ENCODE results near the gene FXYD3.

FXYD3 gene

DNA sequence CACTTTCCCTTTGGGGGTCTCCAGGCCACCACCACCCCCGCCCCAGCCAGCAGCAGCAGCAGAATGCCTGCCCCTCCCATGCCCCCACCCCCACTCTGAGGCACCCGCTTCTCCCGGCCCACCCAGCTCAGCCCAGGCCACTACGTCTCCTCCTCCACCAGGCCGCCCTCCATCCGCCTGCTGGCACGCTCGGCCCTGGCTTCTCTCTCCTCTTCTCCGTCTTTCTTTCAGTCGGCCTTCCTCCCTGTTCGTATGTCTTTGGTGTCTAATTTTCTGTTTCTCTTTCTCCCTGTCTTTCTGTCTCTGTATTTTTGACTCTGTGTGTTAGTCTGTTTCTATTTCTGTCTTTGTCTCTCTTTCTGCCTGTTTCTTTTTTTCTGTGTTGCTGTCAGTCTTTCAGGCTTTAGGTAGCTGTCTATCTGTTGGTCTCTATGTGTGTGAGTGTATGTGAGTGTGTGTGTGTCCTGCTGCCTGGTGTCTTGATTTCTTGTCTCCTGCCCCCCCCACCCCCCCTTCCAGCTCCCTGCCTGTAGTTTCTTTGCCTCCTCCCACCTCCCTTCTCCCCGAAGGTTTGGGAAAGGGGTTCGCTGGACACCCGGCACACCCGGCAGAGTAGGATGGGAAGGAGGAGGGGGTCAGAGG, 19.1 kb downstream of the FXYD3 start, which contains the start of gene LGI4:
TSS of gene LGI4 (minus strand) at position 459 of the 642 bp plus-strand sequence. CDS start at position 80, 379 bp downstream.
- H3K9me3 Mint-ChIP-seq, result peaks cover 5% of the 10 kb centered on the region
- no peaks in the 10 kb centered on the region for H3K36me3 Mint-ChIP-seq (ENCODE audit: low read depth)
- H3K27me3 Mint-ChIP-seq, result no peaks in the 10 kb centered on the region
- peak within 1 kb of the TSS; percentile 81 for H3K27ac Mint-ChIP-seq
- peaks cover 4% of the 10 kb centered on the region for H3K4me1 Mint-ChIP-seq (ENCODE audit: low read depth)
- H3K4me3 Mint-ChIP-seq, result no peak within 1 kb of the TSS

DNA sequence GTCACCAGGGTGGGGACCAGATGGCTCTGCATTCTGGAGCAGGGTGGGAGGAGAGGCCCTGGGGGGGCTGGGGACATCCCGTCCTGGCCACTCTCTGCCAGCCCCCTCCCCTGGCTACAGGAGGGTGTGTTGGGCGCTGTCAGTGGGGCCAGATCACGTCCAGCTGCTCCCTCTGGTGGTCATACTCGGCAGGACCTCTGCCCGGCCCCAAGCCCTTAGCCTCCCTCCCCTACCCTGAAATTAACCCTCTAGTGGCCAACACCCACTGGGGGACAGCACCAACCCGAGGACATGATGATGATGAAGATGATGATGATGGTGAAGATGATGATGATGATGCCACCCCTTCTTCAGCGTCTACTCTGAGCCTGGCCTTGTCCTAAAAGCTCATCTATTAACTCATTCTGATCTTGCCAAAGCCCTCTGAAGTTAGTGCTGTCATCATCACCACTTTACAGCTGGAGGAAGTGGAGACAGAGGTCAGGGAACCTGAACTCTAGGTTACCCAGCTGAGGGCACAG, 19.8 kb downstream of the FXYD3 start:
- Mint-ChIP-seq H3K27me3 (no peaks in the 10 kb centered on the region), H3K27ac (no peak overlapping the region), H3K4me3 (no peak overlapping the region), H3K9me3 (peaks cover 5% of the 10 kb centered on the region), H3K4me1 (ENCODE audit: low read depth) (peaks cover 4% of the 10 kb centered on the region), H3K36me3 (ENCODE audit: low read depth) (no peaks in the 10 kb centered on the region)

DNA sequence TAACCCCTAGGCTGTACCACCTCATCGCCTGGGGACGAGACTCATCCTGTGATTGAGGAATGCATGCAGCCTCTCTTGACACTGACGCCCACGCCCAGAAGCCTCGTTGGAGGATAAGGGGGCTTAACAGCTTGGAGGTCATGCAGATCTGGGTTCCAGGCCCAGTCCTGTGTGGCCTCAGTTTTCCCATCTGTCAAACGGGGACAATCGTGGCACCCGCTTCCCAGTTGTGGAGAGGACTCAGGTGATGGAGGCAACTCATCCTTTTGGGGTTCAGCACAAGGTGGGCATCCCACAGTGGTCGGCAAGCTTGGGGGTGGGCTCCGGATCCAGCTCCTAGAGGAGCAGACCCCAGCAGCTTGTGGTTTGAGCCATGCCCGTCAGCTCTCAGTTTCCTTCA, 20.6 kb downstream of the FXYD3 start:
- Mint-ChIP-seq H3K36me3 (ENCODE audit: low read depth) (no peaks in the 10 kb centered on the region), H3K4me3 (no peak overlapping the region), H3K27ac (no peak overlapping the region), H3K4me1 (ENCODE audit: low read depth) (peaks cover 11% of the 10 kb centered on the region), H3K9me3 (peaks cover 5% of the 10 kb centered on the region), H3K27me3 (no peaks in the 10 kb centered on the region)

DNA sequence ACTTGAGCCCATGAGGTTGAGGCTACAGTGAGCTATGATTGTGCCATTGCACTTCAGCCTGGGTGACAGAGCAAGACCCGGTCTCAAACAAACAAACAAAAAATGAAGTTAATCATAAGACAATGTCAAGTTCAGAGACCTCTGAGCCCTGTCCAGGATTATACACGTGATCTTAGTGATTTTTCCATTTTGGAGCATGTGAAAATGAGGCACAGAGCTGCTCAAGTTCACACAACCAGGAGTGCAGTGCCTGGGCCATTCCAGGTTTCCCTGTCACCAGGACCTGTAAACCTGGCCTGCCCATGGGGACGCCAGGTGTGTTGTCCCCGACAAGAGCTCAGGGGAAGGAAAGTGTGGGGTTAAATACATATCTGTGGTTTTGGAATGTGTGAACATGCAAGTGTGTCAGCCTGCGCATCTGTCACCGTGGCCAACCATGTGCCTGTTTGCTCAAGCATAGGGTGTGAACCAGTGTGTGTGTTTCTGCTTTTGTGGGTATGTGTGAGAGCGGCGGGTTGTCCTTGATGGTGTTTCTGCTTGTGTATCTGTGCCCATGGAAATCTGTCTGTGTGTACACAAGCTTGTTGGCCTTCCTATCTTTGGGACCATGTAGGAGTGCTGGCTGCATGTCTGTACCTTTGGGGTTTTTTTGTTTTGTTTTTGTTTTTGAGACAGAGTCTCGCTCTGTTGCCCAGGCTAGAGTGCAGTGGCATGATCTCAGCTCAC, 21.5 kb downstream of the FXYD3 start:
- Mint-ChIP-seq H3K36me3 (ENCODE audit: low read depth) (no peaks in the 10 kb centered on the region), H3K27ac (no peak overlapping the region), H3K4me1 (ENCODE audit: low read depth) (peaks cover 20% of the 10 kb centered on the region), H3K9me3 (peaks cover 5% of the 10 kb centered on the region), H3K27me3 (no peaks in the 10 kb centered on the region), H3K4me3 (no peak overlapping the region)

DNA sequence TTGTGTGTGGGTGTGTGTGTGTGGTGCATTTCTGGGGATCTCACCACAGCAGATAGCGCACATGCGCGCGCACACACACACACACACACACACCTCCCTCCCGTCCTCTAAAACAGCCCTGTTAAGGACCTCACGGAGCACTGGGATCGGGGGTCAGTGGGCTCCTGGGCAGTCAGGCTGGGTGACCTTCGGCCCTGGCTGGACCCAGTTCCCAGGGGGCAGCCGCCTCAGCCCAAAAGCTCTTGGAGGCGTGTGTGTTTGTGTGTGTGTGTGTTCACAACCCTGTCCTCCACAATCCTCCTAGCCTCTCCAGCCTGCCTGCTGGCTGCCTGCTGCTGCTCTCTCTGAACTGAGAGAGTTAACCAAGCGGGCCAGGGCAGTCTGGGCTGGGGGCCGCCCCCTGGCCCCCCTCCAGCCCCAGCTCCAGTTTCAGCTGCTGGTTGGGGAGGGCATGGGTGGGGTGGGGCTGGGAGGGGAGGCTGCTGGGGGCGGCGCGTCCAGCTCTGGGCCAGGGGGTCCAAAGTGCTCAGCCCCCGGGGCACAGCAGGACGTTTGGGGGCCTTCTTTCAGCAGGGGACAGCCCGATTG, 22.8 kb downstream of the FXYD3 start, which contains the start of gene FXYD1:
TSS of gene FXYD1 (plus strand) at position 520 of the 588 bp plus-strand sequence. CDS start 1,256 bp downstream, outside the sequence.
- Mint-ChIP-seq H3K4me3 (no peak within 1 kb of the TSS), H3K36me3 (ENCODE audit: low read depth) (no peaks in the 10 kb centered on the region), H3K4me1 (ENCODE audit: low read depth) (peaks cover 22% of the 10 kb centered on the region), H3K27ac (no peak within 1 kb of the TSS), H3K27me3 (no peaks in the 10 kb centered on the region), H3K9me3 (no peaks in the 10 kb centered on the region)

DNA sequence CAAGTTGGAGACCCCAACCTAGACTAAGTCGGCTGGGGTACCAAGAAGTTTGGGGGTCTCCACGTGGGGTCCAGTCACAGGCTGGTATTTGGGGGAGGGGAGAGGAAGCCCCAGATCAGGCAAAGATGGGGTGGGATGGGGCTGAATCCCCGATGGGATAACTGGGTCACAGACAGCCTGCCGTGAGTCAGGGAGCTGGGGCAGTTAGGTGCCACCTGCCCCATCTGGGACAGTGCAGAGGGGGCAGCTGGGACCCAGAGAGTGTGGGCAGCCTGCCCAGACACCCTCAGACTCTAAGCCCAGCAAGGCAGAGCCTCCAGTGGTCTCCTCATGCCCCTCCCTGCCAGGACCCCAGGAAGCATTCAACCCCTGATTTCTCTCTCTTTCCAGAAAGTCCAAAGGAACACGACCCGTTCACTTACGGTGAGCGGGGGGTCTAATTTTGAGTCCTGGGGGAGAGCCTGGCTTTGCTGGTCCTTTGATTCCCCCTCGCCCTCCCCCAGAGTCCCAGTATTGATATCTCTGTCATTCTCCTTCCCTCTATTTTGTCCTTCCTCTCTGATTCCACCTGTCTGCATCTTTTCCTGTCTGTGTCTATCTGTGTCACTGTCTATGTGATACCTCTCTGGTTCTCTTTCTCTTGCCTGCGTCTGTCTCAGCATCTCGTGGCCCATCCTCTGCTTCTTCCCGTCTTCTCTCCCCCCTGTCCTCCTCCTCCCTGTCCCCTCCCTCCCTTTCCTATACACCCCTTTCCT, 24.8 kb downstream of the FXYD3 start:
- H3K4me1 Mint-ChIP-seq (ENCODE audit: low read depth), result peaks cover 30% of the 10 kb centered on the region
- H3K27me3 Mint-ChIP-seq, result peaks cover 4% of the 10 kb centered on the region
- H3K4me3 Mint-ChIP-seq, result no peak overlapping the region
- no peaks in the 10 kb centered on the region for H3K36me3 Mint-ChIP-seq (ENCODE audit: low read depth)
- no peak overlapping the region for H3K27ac Mint-ChIP-seq
- H3K9me3 Mint-ChIP-seq, result no peaks in the 10 kb centered on the region

DNA sequence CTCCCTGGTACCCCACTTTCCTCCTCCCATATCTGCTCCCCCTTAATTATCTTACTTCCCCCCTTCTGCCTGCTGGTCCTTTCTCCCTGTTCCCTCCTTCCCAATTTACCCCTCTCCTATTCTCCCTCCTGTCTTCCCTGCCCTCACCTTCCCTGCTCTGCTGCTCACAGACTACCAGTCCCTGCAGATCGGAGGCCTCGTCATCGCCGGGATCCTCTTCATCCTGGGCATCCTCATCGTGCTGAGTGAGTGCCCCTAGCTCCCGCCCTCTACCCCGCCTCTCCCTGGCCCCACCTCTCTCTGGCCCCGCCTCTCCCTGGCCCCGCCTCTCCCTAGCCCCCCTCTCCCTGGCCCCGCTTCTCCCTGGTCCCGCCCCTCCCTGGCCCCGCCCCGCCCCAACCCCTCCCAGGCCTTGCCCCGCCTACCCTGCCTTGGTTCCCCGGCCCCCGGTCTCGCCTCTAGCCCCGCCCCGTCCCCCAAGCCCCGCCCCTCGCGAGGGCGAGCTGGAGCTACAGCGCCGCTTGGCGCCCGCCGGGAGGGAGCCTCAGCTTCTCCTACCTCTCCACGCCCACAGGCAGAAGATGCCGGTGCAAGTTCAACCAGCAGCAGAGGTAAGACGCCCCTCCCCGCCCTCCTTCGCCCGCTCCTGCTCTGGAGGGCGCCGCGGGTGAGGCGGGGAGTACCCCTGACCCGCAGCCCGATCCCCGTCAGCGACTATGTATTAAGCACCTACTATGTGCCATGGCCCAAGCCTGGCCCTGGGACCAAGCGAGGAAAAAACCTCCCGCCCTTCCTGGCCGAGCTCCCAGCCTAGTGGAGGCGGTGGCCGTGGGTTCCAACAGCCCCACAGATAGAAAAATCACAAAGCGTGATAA, 25.6 kb downstream of the FXYD3 start:
- Mint-ChIP-seq H3K4me1 (ENCODE audit: low read depth) (peaks cover 26% of the 10 kb centered on the region), H3K9me3 (no peaks in the 10 kb centered on the region), H3K27ac (peak overlapping the region; percentile 76), H3K36me3 (ENCODE audit: low read depth) (no peaks in the 10 kb centered on the region), H3K27me3 (peaks cover 4% of the 10 kb centered on the region), H3K4me3 (peak overlapping the region; percentile 84)

DNA sequence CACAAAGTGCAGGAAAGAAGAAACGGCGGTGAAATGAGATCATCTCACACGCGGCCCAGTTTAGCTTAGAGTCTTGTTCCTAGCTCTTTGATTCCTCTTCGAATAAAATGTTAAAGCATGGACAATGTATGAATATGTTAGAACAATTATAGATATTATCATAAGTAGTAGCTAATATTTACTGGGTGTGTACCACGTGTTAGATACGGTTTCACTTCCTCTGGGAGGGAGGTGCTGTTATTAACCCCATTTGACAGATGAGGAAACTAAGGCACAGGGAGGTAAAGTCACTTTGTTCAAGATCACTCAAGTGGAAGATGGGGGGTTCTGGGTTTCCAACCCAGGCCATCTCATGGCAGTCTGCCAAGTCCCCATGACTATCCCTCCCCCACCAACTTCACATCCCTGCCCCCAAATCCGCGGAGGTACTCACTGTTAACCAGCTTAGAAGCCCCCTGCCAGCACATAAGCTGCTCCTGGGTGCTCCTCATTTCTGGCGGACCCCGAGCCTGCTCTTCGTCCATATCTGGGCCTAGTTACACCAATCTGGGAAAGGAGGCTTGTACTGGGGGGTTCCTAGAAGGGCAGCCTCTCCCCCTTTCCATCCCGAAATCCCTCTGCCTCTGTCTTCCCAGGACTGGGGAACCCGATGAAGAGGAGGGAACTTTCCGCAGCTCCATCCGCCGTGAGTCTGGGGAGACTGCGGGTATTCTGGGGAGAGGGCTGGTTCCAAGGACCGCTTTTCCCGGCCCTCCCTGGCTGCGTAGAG, 26.4 kb downstream of the FXYD3 start:
- Mint-ChIP-seq H3K4me1 (ENCODE audit: low read depth) (peaks cover 26% of the 10 kb centered on the region), H3K9me3 (no peaks in the 10 kb centered on the region), H3K27me3 (peaks cover 4% of the 10 kb centered on the region), H3K27ac (peak overlapping the region; percentile 76), H3K36me3 (ENCODE audit: low read depth) (no peaks in the 10 kb centered on the region), H3K4me3 (peak overlapping the region; percentile 84)

DNA sequence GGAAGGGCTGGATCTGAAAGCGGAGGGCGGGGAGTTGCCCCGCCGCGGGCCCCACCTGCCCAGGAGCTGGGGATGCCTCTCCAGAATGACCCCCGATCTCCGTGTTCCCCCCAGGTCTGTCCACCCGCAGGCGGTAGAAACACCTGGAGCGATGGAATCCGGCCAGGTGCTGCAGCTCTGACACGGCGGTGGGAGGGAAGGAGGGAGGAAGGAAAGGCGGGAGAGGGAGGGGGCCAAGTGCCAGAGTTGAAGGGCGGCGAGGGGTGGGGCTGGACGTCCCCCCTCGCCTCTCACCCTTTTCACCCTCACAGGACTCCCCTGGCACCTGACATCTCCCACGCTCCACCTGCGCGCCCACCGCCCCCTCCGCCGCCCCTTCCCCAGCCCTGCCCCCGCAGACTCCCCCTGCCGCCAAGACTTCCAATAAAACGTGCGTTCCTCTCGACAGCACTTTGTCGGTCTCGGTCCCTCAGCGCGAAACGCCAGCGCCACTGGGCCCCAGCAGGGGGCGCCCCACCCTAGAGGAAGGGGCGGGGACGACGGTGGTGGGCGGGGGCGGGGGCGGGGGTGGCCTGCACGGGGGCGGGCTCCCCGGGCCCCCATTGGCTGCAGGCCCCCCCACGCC, 27.1 kb downstream of the FXYD3 start:
- H3K4me1 Mint-ChIP-seq (ENCODE audit: low read depth), result peaks cover 26% of the 10 kb centered on the region
- no peak overlapping the region for H3K27ac Mint-ChIP-seq

DNA sequence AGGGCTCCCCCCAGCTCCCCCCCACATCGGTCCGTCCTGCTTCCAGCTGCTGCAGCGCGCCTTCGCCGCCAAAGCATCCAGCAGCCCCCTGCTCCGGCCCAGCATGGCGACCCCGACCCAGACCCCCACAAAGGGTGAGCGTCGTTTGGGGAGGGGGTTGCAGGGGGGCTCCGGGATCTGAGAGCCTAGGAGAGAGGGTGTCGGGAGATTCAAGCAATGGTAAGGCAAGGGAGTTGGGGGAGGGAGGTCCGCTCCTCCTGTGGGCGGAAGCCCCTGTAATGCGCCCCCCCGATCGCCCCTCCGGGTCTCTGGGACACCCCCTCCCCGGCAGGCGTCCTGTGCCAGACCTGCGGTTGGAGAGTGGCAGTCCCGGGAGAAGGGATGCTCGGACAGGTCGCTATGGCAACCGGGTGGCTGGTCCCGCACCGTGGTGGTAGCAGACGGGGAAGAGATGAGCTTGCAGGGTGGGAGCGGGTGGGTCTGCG, 27.6 kb downstream of the FXYD3 start, which contains the start of gene FXYD7:
TSS of gene FXYD7 (plus strand) at position 25 of the 485 bp plus-strand sequence. CDS start at position 104, 79 bp downstream.
- H3K9me3 Mint-ChIP-seq, result no peaks in the 10 kb centered on the region
- no peaks in the 10 kb centered on the region for H3K36me3 Mint-ChIP-seq (ENCODE audit: low read depth)
- peaks cover 4% of the 10 kb centered on the region for H3K27me3 Mint-ChIP-seq
- peaks cover 26% of the 10 kb centered on the region for H3K4me1 Mint-ChIP-seq (ENCODE audit: low read depth)
- H3K4me3 Mint-ChIP-seq, result peak within 1 kb of the TSS; percentile 84
- H3K27ac Mint-ChIP-seq, result no peak within 1 kb of the TSS

More for the DNA sequence above, 27.1 kb downstream of the FXYD3 start:
- peak overlapping the region; percentile 84 for H3K4me3 Mint-ChIP-seq
- no peaks in the 10 kb centered on the region for H3K9me3 Mint-ChIP-seq
- H3K27me3 Mint-ChIP-seq, result peaks cover 4% of the 10 kb centered on the region
- no peaks in the 10 kb centered on the region for H3K36me3 Mint-ChIP-seq (ENCODE audit: low read depth)

DNA sequence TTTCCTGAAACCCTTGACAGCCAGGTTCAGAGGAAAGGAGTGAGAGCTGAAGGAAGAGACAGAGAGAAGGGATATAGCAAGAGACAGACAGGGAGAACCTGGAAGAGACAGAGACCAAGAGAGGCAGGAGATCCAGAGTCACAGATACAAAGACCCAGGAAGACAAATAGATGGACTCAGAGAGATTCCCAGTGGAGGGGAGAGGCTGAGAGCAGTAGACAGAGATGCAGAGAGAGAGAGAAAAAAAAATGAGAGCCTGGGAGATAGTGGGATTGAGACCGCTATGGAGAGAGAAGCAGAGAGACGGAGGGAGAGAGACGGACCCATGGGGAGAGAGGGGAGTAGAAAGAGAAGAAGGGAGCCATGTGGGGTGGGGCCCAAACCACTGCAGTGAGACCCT, 28.2 kb downstream of the FXYD3 start:
- Mint-ChIP-seq H3K4me3 (no peak overlapping the region), H3K27me3 (peaks cover 4% of the 10 kb centered on the region), H3K9me3 (no peaks in the 10 kb centered on the region), H3K36me3 (ENCODE audit: low read depth) (no peaks in the 10 kb centered on the region), H3K27ac (no peak overlapping the region), H3K4me1 (ENCODE audit: low read depth) (peaks cover 26% of the 10 kb centered on the region)

DNA sequence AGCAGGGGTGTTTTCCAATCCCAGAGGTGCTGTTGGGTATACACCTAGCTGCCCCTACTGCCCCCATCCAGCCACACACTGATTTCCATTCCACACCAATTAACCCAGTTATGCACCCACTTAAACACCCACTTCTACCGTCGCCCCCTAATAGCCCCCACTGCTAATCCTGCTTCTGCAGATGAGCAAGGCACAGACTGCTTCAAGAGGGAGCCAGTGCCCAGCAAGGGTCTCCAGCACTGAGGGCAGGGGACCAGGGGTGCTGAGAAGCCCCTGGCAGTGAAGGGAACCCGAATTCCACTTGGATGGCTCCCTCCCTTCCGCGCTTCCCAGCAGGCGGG, 28.6 kb downstream of the FXYD3 start:
- peaks cover 4% of the 10 kb centered on the region for H3K27me3 Mint-ChIP-seq
- H3K27ac Mint-ChIP-seq, result no peak overlapping the region
- no peaks in the 10 kb centered on the region for H3K9me3 Mint-ChIP-seq
- no peaks in the 10 kb centered on the region for H3K36me3 Mint-ChIP-seq (ENCODE audit: low read depth)
- H3K4me1 Mint-ChIP-seq (ENCODE audit: low read depth), result peaks cover 26% of the 10 kb centered on the region
- no peak overlapping the region for H3K4me3 Mint-ChIP-seq

All from stimulated activated naive CD8-positive, alpha-beta T cell treated with anti-CD3 and anti-CD28 coated beads, Interleukin-15, Interleukin-2, amounts not matched to agents 100 ng/mL and 50 ng/mL, for 24 hours (primary cell).